ENCODE results near the gene RHEB.

Gene RHEB, protein sequence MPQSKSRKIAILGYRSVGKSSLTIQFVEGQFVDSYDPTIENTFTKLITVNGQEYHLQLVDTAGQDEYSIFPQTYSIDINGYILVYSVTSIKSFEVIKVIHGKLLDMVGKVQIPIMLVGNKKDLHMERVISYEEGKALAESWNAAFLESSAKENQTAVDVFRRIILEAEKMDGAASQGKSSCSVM

DNA sequence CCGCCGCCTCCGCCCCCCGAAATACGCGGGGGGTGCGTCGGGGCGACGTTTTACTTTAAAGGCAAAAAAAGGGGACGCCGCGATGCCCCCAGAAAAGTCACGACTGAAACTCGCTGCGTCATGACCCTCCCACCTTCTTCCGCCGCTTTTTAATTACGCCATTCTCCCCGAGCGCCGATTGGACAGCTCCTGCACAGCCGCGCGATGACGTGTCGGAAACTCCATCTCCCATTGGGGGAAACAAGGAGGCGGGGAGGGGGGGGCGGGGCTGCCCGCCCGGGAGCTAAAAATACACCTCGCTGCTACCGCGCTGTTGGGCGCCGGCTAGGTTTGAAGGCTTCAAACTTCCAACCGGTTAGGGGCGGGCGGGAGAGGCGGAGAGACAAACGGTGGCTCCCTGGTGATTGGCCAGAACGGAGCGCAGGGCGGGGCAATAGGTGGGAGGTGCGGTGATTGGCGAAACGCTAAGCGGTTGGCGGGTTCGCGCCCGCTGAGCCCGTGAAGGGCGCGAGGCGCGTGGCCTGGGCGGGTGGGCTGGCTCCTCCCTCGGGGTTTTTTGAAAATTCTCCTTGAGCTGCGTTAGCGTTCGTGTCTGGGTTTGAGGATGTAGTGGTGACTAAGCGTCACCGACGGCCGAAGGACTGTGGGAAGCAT lies at the start of gene RHEB:
Gene RHEB, minus strand, starts transcription at position 131 of the 654 bp plus-strand sequence. CDS start 384 bp downstream, outside the sequence.
- H3K4me3 ChIP-seq (ENCODE audit: low read depth, low read length), result peak within 1 kb of the TSS; percentile 79
- TF ChIP-seq, protein P1, sequence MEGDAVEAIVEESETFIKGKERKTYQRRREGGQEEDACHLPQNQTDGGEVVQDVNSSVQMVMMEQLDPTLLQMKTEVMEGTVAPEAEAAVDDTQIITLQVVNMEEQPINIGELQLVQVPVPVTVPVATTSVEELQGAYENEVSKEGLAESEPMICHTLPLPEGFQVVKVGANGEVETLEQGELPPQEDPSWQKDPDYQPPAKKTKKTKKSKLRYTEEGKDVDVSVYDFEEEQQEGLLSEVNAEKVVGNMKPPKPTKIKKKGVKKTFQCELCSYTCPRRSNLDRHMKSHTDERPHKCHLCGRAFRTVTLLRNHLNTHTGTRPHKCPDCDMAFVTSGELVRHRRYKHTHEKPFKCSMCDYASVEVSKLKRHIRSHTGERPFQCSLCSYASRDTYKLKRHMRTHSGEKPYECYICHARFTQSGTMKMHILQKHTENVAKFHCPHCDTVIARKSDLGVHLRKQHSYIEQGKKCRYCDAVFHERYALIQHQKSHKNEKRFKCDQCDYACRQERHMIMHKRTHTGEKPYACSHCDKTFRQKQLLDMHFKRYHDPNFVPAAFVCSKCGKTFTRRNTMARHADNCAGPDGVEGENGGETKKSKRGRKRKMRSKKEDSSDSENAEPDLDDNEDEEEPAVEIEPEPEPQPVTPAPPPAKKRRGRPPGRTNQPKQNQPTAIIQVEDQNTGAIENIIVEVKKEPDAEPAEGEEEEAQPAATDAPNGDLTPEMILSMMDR (IDR thresholded peaks at IDR 0.05; ENCODE audit: borderline replicate concordance, insufficient read depth, low read depth, low read length), result no peak

- no peak overlapping the region for H3K4me3 ChIP-seq (ENCODE audit: low read depth, low read length)
- TF ChIP-seq, protein P1 (IDR thresholded peaks at IDR 0.05; ENCODE audit: borderline replicate concordance, insufficient read depth, low read depth, low read length), result no peak
Observed at GRCh38 chr7:151566897-151567320, 47.2 kb upstream of the RHEB start.

- no peak overlapping the region for H3K4me3 ChIP-seq (ENCODE audit: low read depth, low read length)
- TF ChIP-seq, protein P1 (IDR thresholded peaks at IDR 0.05; ENCODE audit: borderline replicate concordance, insufficient read depth, low read depth, low read length), result no peak
Observed at GRCh38 chr7:151565541-151565940, 45.8 kb upstream of the RHEB start.

DNA sequence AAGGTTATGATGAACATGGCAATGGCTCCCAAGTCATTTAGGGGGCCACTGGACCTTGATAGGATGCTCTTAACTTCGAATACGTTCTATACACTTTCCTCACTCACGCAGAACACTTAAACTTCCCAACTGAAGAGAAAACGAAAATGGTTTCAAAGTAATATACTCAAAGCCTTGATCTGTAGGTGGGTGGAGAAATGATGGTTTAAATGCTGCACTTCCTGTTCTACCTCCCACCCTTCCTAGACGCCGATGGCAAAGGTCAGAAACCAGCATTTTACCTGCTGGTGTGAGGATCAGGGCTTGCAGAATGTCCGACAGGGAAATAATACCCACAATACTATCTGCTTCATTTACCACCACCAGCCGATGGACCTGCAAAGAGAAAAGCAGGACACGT lies 40.5 kb upstream of the RHEB start:
- H3K4me3 ChIP-seq (ENCODE audit: low read depth, low read length), result no peak overlapping the region
- TF ChIP-seq, protein P1 (IDR thresholded peaks at IDR 0.05; ENCODE audit: borderline replicate concordance, insufficient read depth, low read depth, low read length), result no peak

GRCh38 chr7:151559557-151560183 lies 40.0 kb upstream of the RHEB start:
- H3K4me3 ChIP-seq (ENCODE audit: low read depth, low read length), result no peak overlapping the region
- TF ChIP-seq, protein P1 (IDR thresholded peaks at IDR 0.05; ENCODE audit: borderline replicate concordance, insufficient read depth, low read depth, low read length), result no peak

DNA sequence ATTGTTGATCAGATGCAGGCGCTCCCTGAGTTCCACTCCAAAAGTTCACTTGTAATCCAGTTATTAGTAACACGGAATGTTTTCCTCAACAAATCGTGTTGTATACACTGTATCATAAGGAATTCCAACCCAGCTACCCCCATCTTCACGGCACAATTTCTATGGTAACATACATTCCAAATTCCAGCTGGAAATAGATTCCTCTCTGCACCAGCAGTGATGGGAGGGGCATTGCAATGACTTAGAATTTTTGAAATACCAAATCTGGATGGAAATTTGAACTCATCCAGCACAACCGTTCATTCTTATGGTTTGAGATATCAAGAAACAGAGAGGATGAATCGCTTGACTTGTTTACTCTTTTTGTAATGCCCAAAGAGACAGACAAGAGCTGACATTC lies 38.9 kb upstream of the RHEB start:
- TF ChIP-seq, protein P1 (IDR thresholded peaks at IDR 0.05; ENCODE audit: borderline replicate concordance, insufficient read depth, low read depth, low read length), result no peak
- no peak overlapping the region for H3K4me3 ChIP-seq (ENCODE audit: low read depth, low read length)
